ENCODE data around the gene NCMAP.

NCMAP gene

GRCh38 chr1:24553931-24554330 is 2.0 kb upstream of the NCMAP start:
- H3K9me3 ChIP-seq (ENCODE audit: control insufficient read depth, insufficient read depth, low read length), result no peaks in the 10 kb centered on the region
- no peaks in the 10 kb centered on the region for H4K20me1 ChIP-seq (ENCODE audit: control insufficient read depth, insufficient read depth, low read depth, low read length)
- no peaks in the 10 kb centered on the region for H3K36me3 ChIP-seq (ENCODE audit: control insufficient read depth, low read length)
- no peaks in the 10 kb centered on the region for H3K79me2 ChIP-seq (ENCODE audit: control insufficient read depth, low read length)
- H3K27ac ChIP-seq (ENCODE audit: low read depth, low read length), result no peak overlapping the region
- no peaks in the 10 kb centered on the region for H3F3A ChIP-seq (ENCODE audit: control insufficient read depth, insufficient read depth)
- H3K9me2 ChIP-seq (replicated peaks; ENCODE audit: control insufficient read depth, low read length), result no peaks in the 10 kb centered on the region
- H3K27me3 ChIP-seq (ENCODE audit: control insufficient read depth, low read length), result peaks cover 9% of the 10 kb centered on the region
- H3K4me3 ChIP-seq (ENCODE audit: low read length), result no peak overlapping the region
- TF ChIP-seq EZH2phosphoT487 (IDR thresholded peaks at IDR 0.05; ENCODE audit: borderline replicate concordance, low read length) (no peak), CTCF (IDR thresholded peaks at IDR 0.05; ENCODE audit: low read depth, low read length, poor library complexity, severe bottlenecking) (no peak)
- peaks cover 45% of the 10 kb centered on the region for H3K4me1 ChIP-seq (ENCODE audit: control insufficient read depth, low read length)
- no peak overlapping the region for H3K4me2 ChIP-seq (ENCODE audit: low read length)

- H3K79me2 ChIP-seq (ENCODE audit: control insufficient read depth, low read length), result no peaks in the 10 kb centered on the region
- TF ChIP-seq EZH2phosphoT487 (IDR thresholded peaks at IDR 0.05; ENCODE audit: borderline replicate concordance, low read length), result no peak
- no peak for TF ChIP-seq CTCF (IDR thresholded peaks at IDR 0.05; ENCODE audit: low read depth, low read length, poor library complexity, severe bottlenecking)
- no peaks in the 10 kb centered on the region for H3K9me3 ChIP-seq (ENCODE audit: control insufficient read depth, insufficient read depth, low read length)
- peaks cover 37% of the 10 kb centered on the region for H3K4me1 ChIP-seq (ENCODE audit: control insufficient read depth, low read length)
- no peaks in the 10 kb centered on the region for H3K9me2 ChIP-seq (replicated peaks; ENCODE audit: control insufficient read depth, low read length)
- no peaks in the 10 kb centered on the region for H4K20me1 ChIP-seq (ENCODE audit: control insufficient read depth, insufficient read depth, low read depth, low read length)
- H3K27me3 ChIP-seq (ENCODE audit: control insufficient read depth, low read length), result peaks cover 9% of the 10 kb centered on the region
- H3K27ac ChIP-seq (ENCODE audit: low read depth, low read length), result no peak overlapping the region
- H3K36me3 ChIP-seq (ENCODE audit: control insufficient read depth, low read length), result no peaks in the 10 kb centered on the region
- no peaks in the 10 kb centered on the region for H3F3A ChIP-seq (ENCODE audit: control insufficient read depth, insufficient read depth)
- H3K4me2 ChIP-seq (ENCODE audit: low read length), result no peak overlapping the region
- no peak overlapping the region for H3K4me3 ChIP-seq (ENCODE audit: low read length)
Measured at GRCh38 chr1:24554714-24555113, 1.2 kb upstream of the NCMAP start.

GRCh38 chr1:24556414-24556795 is 518 bp downstream of the NCMAP start:
- Histone ChIP-seq H3K4me1 (ENCODE audit: control insufficient read depth, low read length) (peaks cover 21% of the 10 kb centered on the region), H3F3A (ENCODE audit: control insufficient read depth, insufficient read depth) (no peaks in the 10 kb centered on the region), H3K9me2 (replicated peaks; ENCODE audit: control insufficient read depth, low read length) (no peaks in the 10 kb centered on the region), H3K27ac (ENCODE audit: low read depth, low read length) (no peak overlapping the region), H3K79me2 (ENCODE audit: control insufficient read depth, low read length) (no peaks in the 10 kb centered on the region), H3K4me3 (ENCODE audit: low read length) (peak overlapping the region; percentile 71), H3K36me3 (ENCODE audit: control insufficient read depth, low read length) (no peaks in the 10 kb centered on the region), H3K9me3 (ENCODE audit: control insufficient read depth, insufficient read depth, low read length) (no peaks in the 10 kb centered on the region), H3K4me2 (ENCODE audit: low read length) (peak overlapping the region; percentile 83), H4K20me1 (ENCODE audit: control insufficient read depth, insufficient read depth, low read depth, low read length) (no peaks in the 10 kb centered on the region), H3K27me3 (ENCODE audit: control insufficient read depth, low read length) (peaks cover 9% of the 10 kb centered on the region)
- TF ChIP-seq CTCF (IDR thresholded peaks at IDR 0.05; ENCODE audit: low read depth, low read length, poor library complexity, severe bottlenecking), result no peak
- no peak for TF ChIP-seq EZH2phosphoT487 (IDR thresholded peaks at IDR 0.05; ENCODE audit: borderline replicate concordance, low read length)

GRCh38 chr1:24557220-24557619 is 1.3 kb downstream of the NCMAP start:
- Histone ChIP-seq H3K9me3 (ENCODE audit: control insufficient read depth, insufficient read depth, low read length) (no peaks in the 10 kb centered on the region), H3K9me2 (replicated peaks; ENCODE audit: control insufficient read depth, low read length) (no peaks in the 10 kb centered on the region), H3F3A (ENCODE audit: control insufficient read depth, insufficient read depth) (no peaks in the 10 kb centered on the region), H3K27me3 (ENCODE audit: control insufficient read depth, low read length) (peaks cover 9% of the 10 kb centered on the region), H3K4me2 (ENCODE audit: low read length) (no peak overlapping the region), H4K20me1 (ENCODE audit: control insufficient read depth, insufficient read depth, low read depth, low read length) (no peaks in the 10 kb centered on the region), H3K4me1 (ENCODE audit: control insufficient read depth, low read length) (peaks cover 12% of the 10 kb centered on the region), H3K4me3 (ENCODE audit: low read length) (no peak overlapping the region), H3K36me3 (ENCODE audit: control insufficient read depth, low read length) (no peaks in the 10 kb centered on the region), H3K79me2 (ENCODE audit: control insufficient read depth, low read length) (no peaks in the 10 kb centered on the region), H3K27ac (ENCODE audit: low read depth, low read length) (no peak overlapping the region)
- TF ChIP-seq EZH2phosphoT487 (IDR thresholded peaks at IDR 0.05; ENCODE audit: borderline replicate concordance, low read length) (no peak), CTCF (IDR thresholded peaks at IDR 0.05; ENCODE audit: low read depth, low read length, poor library complexity, severe bottlenecking) (no peak)
